Activated B cell treated with CpG ODN at 0.5 μM for 24 hours (primary cell): ENCODE data around the gene RFTN1. TPM values are rescaled to one million over a fixed set of nuclear protein-coding genes. Genes with fewer than 3 reads are reported as not detected.

Experiments used
- ATAC-seq: fragments of 200-7000 bp; cut with Tn5 transposase; one replicate; pipeline ENCODE4 v1.10.0; 2021; ENCODE audit warnings: low read depth, mild to moderate bottlenecking, moderate library complexity
- CTCF ChIA-PET: fragments of 350-600 bp; sonication (Branson Sonifier 250); formaldehyde crosslinking; loops from one replicate; lab custom pipeline; 2021; ENCODE audit warnings: antibody characterized with exemption; lab: Charles Lee
- POLR2A ChIA-PET: fragments of 350-600 bp; sonication (Branson Sonifier 250); formaldehyde crosslinking; loops from one replicate; lab custom pipeline; 2021; ENCODE audit warnings: antibody characterized with exemption; lab: Charles Lee
- DNase-seq: peaks from one replicate; pipeline ENCODE4 v3.0.0; 2022
- H3K27ac Mint-ChIP-seq: one replicate; pipeline ENCODE4 v1.8.0; 2020; ENCODE audit warnings: mixed read lengths
- H3K27me3 Mint-ChIP-seq: one replicate; pipeline ENCODE4 v1.8.0; 2021; ENCODE audit warnings: mixed read lengths
- H3K36me3 Mint-ChIP-seq: one replicate; pipeline ENCODE4 v1.8.0; 2021; ENCODE audit warnings: low read depth, mixed read lengths
- H3K4me1 Mint-ChIP-seq: one replicate; pipeline ENCODE4 v1.8.0; 2021; ENCODE audit warnings: mixed read lengths
- H3K4me3 Mint-ChIP-seq: one replicate; pipeline ENCODE4 v1.8.0; 2020; ENCODE audit warnings: mild to moderate bottlenecking, mixed read lengths
- H3K9me3 Mint-ChIP-seq: one replicate; pipeline ENCODE4 v1.8.0; 2020; ENCODE audit warnings: mixed read lengths
- CTCF ChIP-seq: fragments of 200-600 bp; IDR thresholded peaks from one replicate; pipeline ENCODE4 v1.8.0; 2022; ENCODE audit warnings: antibody characterized with exemption, mild to moderate bottlenecking
- intact Hi-C: fragments of 100-400 bp; cut with micrococcal nuclease; formaldehyde crosslinking; loops from one replicate; pipeline ENCODE4 v1.15.1; 2024
- total RNA-seq: library from RNA; stranded (reverse); gene quantifications from 2 replicates; pipeline ENCODE4 v1.2.3, GENCODE V29; 2022

RFTN1 gene
- total RNA-seq, 1 donor from 2014 or later: 365 TPM

GRCh38 chr3:16363636-16364035 is 149.9 kb downstream of the RFTN1 start:
- intact Hi-C loops: no loop called here
- ATAC-seq (no peak), DNase-seq (no peak)
- peaks cover 79% of the 10 kb centered on the region for H3K36me3 Mint-ChIP-seq
- TF ChIP-seq CTCF: no peak
- H3K4me3 Mint-ChIP-seq: no peak overlapping the region
- ChIA-PET POLR2A (interaction anchor here (0.6 kb wide), 1 partner anchor 150 kb away, joined by 3 read pairs; the partner anchor contains the start of gene RFTN1), CTCF (no interaction called here)
- H3K9me3 Mint-ChIP-seq: no peaks in the 10 kb centered on the region
- H3K27ac Mint-ChIP-seq: peak overlapping the region; percentile 38
- H3K27me3 Mint-ChIP-seq: no peaks in the 10 kb centered on the region
- H3K4me1 Mint-ChIP-seq: peaks cover 49% of the 10 kb centered on the region

GRCh38 chr3:16362770-16363169 is 150.7 kb downstream of the RFTN1 start:
- intact Hi-C loops: no loop called here
- ChIA-PET POLR2A (interaction anchor here (0.5 to 1.7 kb wide), 3 partner anchors 68 to 425 kb away, joined by 3 read pairs; no protein-coding TSS in a partner anchor), CTCF (no interaction called here)
- TF ChIP-seq CTCF: no peak
- Mint-ChIP-seq H3K36me3 (peaks cover 80% of the 10 kb centered on the region), H3K4me3 (no peak overlapping the region), H3K4me1 (peaks cover 49% of the 10 kb centered on the region), H3K27me3 (no peaks in the 10 kb centered on the region), H3K9me3 (no peaks in the 10 kb centered on the region), H3K27ac (no peak overlapping the region)
- ATAC-seq (no peak), DNase-seq (no peak)

GRCh38 chr3:16361087-16361486 is 152.4 kb downstream of the RFTN1 start:
- no peak for DNase-seq
- ATAC-seq: no peak
- Mint-ChIP-seq H3K4me1 (peaks cover 32% of the 10 kb centered on the region), H3K36me3 (peaks cover 81% of the 10 kb centered on the region), H3K4me3 (no peak overlapping the region), H3K27me3 (no peaks in the 10 kb centered on the region), H3K9me3 (no peaks in the 10 kb centered on the region), H3K27ac (no peak overlapping the region)
- POLR2A ChIA-PET: interaction anchor here (0.7 to 1.7 kb wide), 3 partner anchors 18 to 156 kb away, joined by 3 read pairs; no protein-coding TSS in a partner anchor
- CTCF ChIA-PET: no interaction called here
- no peak for TF ChIP-seq CTCF
- intact Hi-C loops: no loop called here

- intact Hi-C loops: no loop called here
- no peak for TF ChIP-seq CTCF
- Mint-ChIP-seq H3K4me3 (no peak overlapping the region), H3K27me3 (no peaks in the 10 kb centered on the region), H3K36me3 (peaks cover 82% of the 10 kb centered on the region), H3K9me3 (no peaks in the 10 kb centered on the region), H3K27ac (no peak overlapping the region), H3K4me1 (peaks cover 16% of the 10 kb centered on the region)
- no peak for ATAC-seq
- POLR2A ChIA-PET: interaction anchor here (0.5 kb wide), 1 partner anchor 149 kb away, joined by 3 read pairs; no protein-coding TSS in a partner anchor
- no peak for DNase-seq
- CTCF ChIA-PET: interaction anchor here (0.7 to 0.9 kb wide), 2 partner anchors 70 to 242 kb away, joined by 3 to 4 read pairs; no protein-coding TSS in a partner anchor
Measured at GRCh38 chr3:16359331-16359730, 154.2 kb downstream of the RFTN1 start.

GRCh38 chr3:16358336-16358735 is 155.2 kb downstream of the RFTN1 start:
- TF ChIP-seq CTCF: no peak
- ATAC-seq: no peak
- Mint-ChIP-seq H3K4me3 (no peak overlapping the region), H3K9me3 (no peaks in the 10 kb centered on the region), H3K36me3 (peaks cover 82% of the 10 kb centered on the region), H3K4me1 (peaks cover 11% of the 10 kb centered on the region), H3K27ac (no peak overlapping the region), H3K27me3 (no peaks in the 10 kb centered on the region)
- CTCF ChIA-PET: no interaction called here
- intact Hi-C loops: no loop called here
- no peak for DNase-seq
- POLR2A ChIA-PET: no interaction called here
